Heart left ventricle (tissue), 16 donors: Measurements from ENCODE around the gene C3AR1. TPM values are rescaled to one million over a fixed set of nuclear protein-coding genes. Genes with fewer than 3 reads are reported as not detected.
"Not testable (repeated sequence)": the region's sequence is repeated elsewhere in the genome, so short reads cannot be mapped to it uniquely, and the experiment has no call there.

Experiments used
- ATAC-seq, 4 donors: fragments of 200-7000 bp; cut with Tn5 transposase; one replicate each; pipeline ENCODE4 v1.9.1; 2020 to 2022; ENCODE audit warnings: moderate library complexity in 4 of 4, mild to moderate bottlenecking in 3 of 4, moderate number of reproducible peaks in 1 of 4
- DNase-seq, 5 donors: peaks; one replicate each; pipeline ENCODE4 v3.0.0-alpha.2; 2020
- H3K27ac ChIP-seq, 12 donors: fragments of 200-600 bp; sonication (generic) in 4 of 12; one replicate each; pipeline versions ENCODE4 v1.5.0 to v1.8.0; 2016 to 2022; ENCODE audit warnings: mild to moderate bottlenecking in 2 of 12
- H3K27me3 ChIP-seq, 9 donors: fragments of 200-600 bp; sonication (generic) in 2 of 9; one replicate each; pipeline versions ENCODE4 v1.5.1 to v1.8.0; 2016 to 2022; ENCODE audit warnings: mild to moderate bottlenecking in 3 of 9
- H3K36me3 ChIP-seq, 9 donors: fragments of 200-600 bp; sonication (generic) in 2 of 9; one replicate each; pipeline versions ENCODE4 v1.5.0 to v1.8.0; 2018 to 2022; ENCODE audit warnings: mild to moderate bottlenecking in 2 of 9
- H3K4me1 ChIP-seq, 12 donors: fragments of 200-600 bp; sonication (generic) in 4 of 12; one replicate each; pipeline versions ENCODE4 v1.5.0 to v1.8.0; 2016 to 2022; ENCODE audit warnings: mild to moderate bottlenecking in 3 of 12
- H3K4me3 ChIP-seq, 12 donors: fragments of 200-600 bp; sonication (generic) in 4 of 12; one replicate each; pipeline versions ENCODE4 v1.5.0 to v1.8.0; 2017 to 2022; ENCODE audit warnings: mild to moderate bottlenecking in 9 of 12, moderate library complexity in 4 of 12
- H3K9me3 ChIP-seq, 12 donors: fragments of 200-600 bp; sonication (generic) in 4 of 12; one replicate each; pipeline versions ENCODE4 v1.5.0 to v1.8.0; 2016 to 2022; ENCODE audit warnings: mild to moderate bottlenecking in 1 of 12
- CTCF ChIP-seq, 12 donors: fragments of 200-600 bp; sonication (generic) in 4 of 12; IDR thresholded peaks; one replicate each; pipeline versions ENCODE4 v1.5.0 to v1.8.0; 2018 to 2022; ENCODE audit warnings: antibody characterized with exemption in 12 of 12, mild to moderate bottlenecking in 5 of 12
- POLR2A ChIP-seq, 2 donors: fragments of 450-650 bp; IDR thresholded peaks; one replicate each; pipeline ENCODE4 v1.6.1; 2017; ENCODE audit warnings: antibody characterized with exemption in 2 of 2, mild to moderate bottlenecking in 2 of 2, moderate library complexity in 2 of 2
- WGBS, 4 donors: extraction: QIAGEN DNeasy Blood & Tissue Kit in 2 of 4; methylation state at CpG; one replicate each; pipeline versions ENCODE4 v1.1.5 to v1.1.7; 2013 to 2018; 5-methylcytosine and 5-hydroxymethylcytosine counted together
- intact Hi-C, 10 donors: fragments of 100-400 bp; cut with DNase I; formaldehyde crosslinking; loops; one replicate each; pipeline versions ENCODE4 v1.11.1 to v1.14.2; 2022
- polyA plus RNA-seq, 2 donors: library from polyadenylated mRNA; stranded (reverse); fragments of 200-250 nt; gene quantifications; one replicate each; pipeline ENCODE4 v1.2.3, GENCODE V29; 2013
- total RNA-seq, 9 donors: library from RNA; depleted of rRNA in 2 of 9; stranded (reverse); fragments of >200 nt in 2 of 9; fragmentation: NEBNext Ultra II Directional in 3 of 9; extraction: Animal tissue kit (Norgen Biotek cat#: 25700) in 3 of 9; gene quantifications; one replicate each; pipeline versions ENCODE4 v1.1.0 to v1.2.4, GENCODE V29; 2016 to 2023
- donor health status: ischemic (EF 13 %, LVEDD 7.1; RV severe dilation, severe dysfunction).
- donor health status: healthy with polysubstance abuse.
- donor health status: DM: no; HTN: yes; CAD: no.
- donor health status: DM: no; HTN: no; CAD: no.
- donor health status: ischemic (EF 25% LVEDD 6.9; RV normal size, moderate dysfunction).
- donor health status: ischemic (EF 25% LVEDD 5.7; RV mildly dilated, moderate dysfunction).
- donor health status: healthy.
- donor health status: DM: yes; HTN: yes; CAD: no.
- donor health status: ischemic (EF 35%, LVEDD 5.7; RV mildly dilated, moderate dysfunction).
- donor health status: nonischemic (EF 11% LVEDD 7.7; RV severe dilation, severe dysfunction).
- donor health status: DM: yes; HTN: yes; CAD: no.
- donor health status: PGD.
- donor health status: ischemic (EF 29% LVEDD 5.4; RV normal size, mild dysfunction).
- donor health status: nonischemic (EF 23%, LVEDD 6.1; RV moderate dilation, normal function).

The C3AR1 gene
- total and polyA plus RNA-seq, 11 donors = 1.4 to 49.3 (median 3.7) TPM

- no peaks in the 10 kb centered on the region for H3K27me3 ChIP-seq
- no peak for DNase-seq
- no peak overlapping the region for H3K4me3 ChIP-seq
- peaks cover 0 to 10% (median 0%) of the 10 kb centered on the region in 12 donors for H3K4me1 ChIP-seq
- no peak for TF ChIP-seq CTCF (IDR thresholded peaks at IDR 0.05)
- TF ChIP-seq POLR2A (IDR thresholded peaks at IDR 0.05) = no peak
- H3K9me3 ChIP-seq = no peaks in the 10 kb centered on the region
- intact Hi-C loops = no loop called here
- ATAC-seq = no peak
- H3K27ac ChIP-seq = no peak overlapping the region
- peaks cover 0 to 88% (median 77%) of the 10 kb centered on the region in 9 donors for H3K36me3 ChIP-seq
- 50 to 66% (median 62%) methylated on average over 2 of the region's 2 CpGs for WGBS, 4 donors
Measured at GRCh38 chr12:8096281-8096915, 30.2 kb upstream of the C3AR1 start.

- no peak overlapping the region for H3K4me3 ChIP-seq
- intact Hi-C loops = no loop called here
- WGBS, 4 donors = 98 to 100% (median 98%) methylated on average over 3 of the region's 3 CpGs
- H3K36me3 ChIP-seq = peaks cover 0 to 98% (median 85%) of the 10 kb centered on the region in 9 donors
- H3K9me3 ChIP-seq = no peaks in the 10 kb centered on the region
- no peak for DNase-seq
- TF ChIP-seq POLR2A (IDR thresholded peaks at IDR 0.05) (no peak), CTCF (IDR thresholded peaks at IDR 0.05) (no peak)
- H3K4me1 ChIP-seq = peaks cover 0 to 21% (median 0%) of the 10 kb centered on the region in 12 donors
- no peak for ATAC-seq
- no peak overlapping the region for H3K27ac ChIP-seq
- no peaks in the 10 kb centered on the region for H3K27me3 ChIP-seq
Measured at GRCh38 chr12:8093291-8093690, 27.1 kb upstream of the C3AR1 start.

- Histone ChIP-seq H3K27ac (no peak overlapping the region), H3K4me1 (peaks cover 0 to 26% (median 0%) of the 10 kb centered on the region in 12 donors), H3K36me3 (peaks cover 0 to 76% (median 60%) of the 10 kb centered on the region in 9 donors), H3K9me3 (no peaks in the 10 kb centered on the region), H3K4me3 (no peak overlapping the region), H3K27me3 (no peaks in the 10 kb centered on the region)
- intact Hi-C loops = loop anchor here in 3 of 10 donors (10.0 kb wide), 3 partner anchors 55 to 155 kb away; partner anchors contain the start of genes FOXJ2 (in 1 of the 3) and SLC2A3 (in 1 of the 3)
- TF ChIP-seq CTCF (IDR thresholded peaks at IDR 0.05) = no peak
- no peak for TF ChIP-seq POLR2A (IDR thresholded peaks at IDR 0.05)
- 87 to 92% (median 91%) methylated on average over 5 of the region's 5 CpGs for WGBS, 4 donors
- DNase-seq (no peak), ATAC-seq (no peak)
Measured at GRCh38 chr12:8089716-8090115, 23.6 kb upstream of the C3AR1 start.

- H3K36me3 ChIP-seq = peaks cover 0 to 71% (median 55%) of the 10 kb centered on the region in 9 donors
- H3K27me3 ChIP-seq, DNase-seq, ATAC-seq, H3K9me3 ChIP-seq, H3K27ac ChIP-seq, H3K4me3 ChIP-seq: not testable (repeated sequence)
- H3K4me1 ChIP-seq = peaks cover 0 to 31% (median 3%) of the 10 kb centered on the region in 12 donors
- WGBS, 4 donors = 89 to 95% (median 93%) methylated on average over 11 of the region's 11 CpGs
- intact Hi-C loops = loop anchor here in 3 of 10 donors (10.0 kb wide), 3 partner anchors 54 to 154 kb away; partner anchors contain the start of genes FOXJ2 (in 1 of the 3) and SLC2A3 (in 1 of the 3)
Measured at GRCh38 chr12:8089277-8089676, 23.1 kb upstream of the C3AR1 start.
